ENCODE measurements around the gene TMEM132D.

- TF ChIP-seq POLR2A (IDR thresholded peaks at IDR 0.05; ENCODE audit: low read depth, low read length) (no peak), MYC (IDR thresholded peaks at IDR 0.05; ENCODE audit: low read depth, low read length) (no peak)
These were observed 296.5 kb downstream of the TMEM132D start for GRCh38 chr12:129607301-129607700.
